MV-4-11 (cell line): ENCODE data around the gene B3GAT1.
"Not testable (repeated sequence)": the region's sequence is repeated elsewhere in the genome, so short reads cannot be mapped to it uniquely, and the experiment has no call there.

Experiments used
- DNase-seq: peaks from one replicate; lab custom pipeline; 2025; lab: John Stamatoyannopoulos, UW

Gene B3GAT1, protein sequence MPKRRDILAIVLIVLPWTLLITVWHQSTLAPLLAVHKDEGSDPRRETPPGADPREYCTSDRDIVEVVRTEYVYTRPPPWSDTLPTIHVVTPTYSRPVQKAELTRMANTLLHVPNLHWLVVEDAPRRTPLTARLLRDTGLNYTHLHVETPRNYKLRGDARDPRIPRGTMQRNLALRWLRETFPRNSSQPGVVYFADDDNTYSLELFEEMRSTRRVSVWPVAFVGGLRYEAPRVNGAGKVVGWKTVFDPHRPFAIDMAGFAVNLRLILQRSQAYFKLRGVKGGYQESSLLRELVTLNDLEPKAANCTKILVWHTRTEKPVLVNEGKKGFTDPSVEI

DNA sequence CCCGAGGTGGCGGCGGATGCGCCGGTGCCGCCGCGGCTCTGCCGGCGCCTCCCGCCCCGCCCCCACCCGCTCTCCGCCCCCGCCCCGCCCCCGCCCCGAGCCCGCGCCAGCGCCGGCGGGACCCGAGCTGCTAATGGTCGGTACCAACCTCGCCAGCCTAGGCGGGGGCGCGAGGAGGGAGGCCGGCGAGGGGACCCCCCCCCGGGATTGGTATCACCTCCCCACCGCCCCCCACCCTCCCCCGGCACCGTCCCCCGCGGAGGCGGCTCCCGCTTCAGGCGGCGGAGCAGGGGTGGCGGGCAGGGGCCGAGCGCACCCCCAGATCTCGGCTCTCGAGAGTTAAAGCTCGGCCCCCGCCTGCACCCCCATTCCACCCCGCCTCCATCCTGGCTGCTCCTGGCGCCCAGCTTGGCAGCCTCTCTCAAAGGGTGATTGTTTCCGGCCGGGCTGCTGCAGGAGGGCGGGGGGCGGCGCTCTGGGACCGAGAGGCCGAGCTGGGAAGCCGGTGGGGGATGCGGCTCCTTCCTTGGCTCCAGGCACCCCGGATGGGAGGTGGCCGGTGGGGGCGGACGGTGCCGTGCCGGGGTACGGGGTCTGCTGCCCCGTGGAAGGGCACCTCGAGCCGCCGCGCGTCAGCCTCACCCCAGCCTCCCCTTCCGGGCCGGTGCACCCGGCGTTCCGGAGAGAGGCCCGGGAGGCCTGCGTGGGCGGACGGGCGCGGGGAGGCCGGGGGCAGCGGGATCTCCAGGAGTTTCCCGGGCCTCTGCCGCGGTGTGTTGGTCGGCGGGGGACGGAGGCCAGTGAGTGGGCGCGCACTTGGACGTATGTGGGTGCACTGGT is at the start of gene B3GAT1:
Gene B3GAT1 (minus strand): TSS at position 40 of the 840 bp plus-strand sequence. CDS start 24,583 bp downstream, outside the sequence.
- DNase-seq, result no peak

DNA sequence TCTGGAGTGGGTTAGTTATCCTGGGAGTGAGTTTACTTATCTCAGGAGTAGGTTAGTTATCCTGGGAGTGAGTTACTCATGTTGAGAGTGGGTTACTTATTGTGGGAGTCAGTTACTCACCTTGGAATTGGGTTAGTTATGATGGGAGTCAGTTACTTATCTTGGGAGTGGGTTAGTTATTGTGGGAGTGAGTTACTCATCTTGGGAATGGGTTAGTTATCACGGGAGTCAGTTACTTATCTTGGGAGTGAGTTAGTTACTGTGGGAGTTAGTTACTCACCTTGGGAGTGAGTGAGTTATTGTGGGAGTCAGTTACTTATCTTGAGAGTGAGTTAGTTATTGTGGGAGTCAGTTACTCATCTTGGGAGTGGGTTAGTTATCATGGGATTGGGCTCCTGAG is 49.6 kb upstream of the B3GAT1 start:
- DNase-seq, result no peak

DNA sequence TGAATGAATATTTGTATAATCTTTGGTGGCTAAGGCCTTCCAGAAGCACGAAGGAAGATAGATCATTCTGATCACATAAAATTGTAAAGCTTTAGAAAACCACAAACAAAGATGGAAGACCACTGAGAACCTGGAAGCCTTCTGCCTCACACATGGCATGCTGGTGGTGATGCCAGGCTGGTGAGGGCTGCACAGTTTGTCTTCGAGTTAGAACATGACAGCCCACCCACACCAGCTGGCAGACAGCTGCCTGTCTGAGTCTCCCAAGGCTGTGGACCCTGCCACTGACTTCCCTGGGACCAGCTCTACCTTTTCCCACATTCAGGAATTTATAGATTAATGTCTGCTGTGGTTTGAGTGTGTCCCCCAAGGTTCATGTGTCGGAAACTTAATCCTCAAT is 48.8 kb upstream of the B3GAT1 start:
- no peak for DNase-seq

DNA sequence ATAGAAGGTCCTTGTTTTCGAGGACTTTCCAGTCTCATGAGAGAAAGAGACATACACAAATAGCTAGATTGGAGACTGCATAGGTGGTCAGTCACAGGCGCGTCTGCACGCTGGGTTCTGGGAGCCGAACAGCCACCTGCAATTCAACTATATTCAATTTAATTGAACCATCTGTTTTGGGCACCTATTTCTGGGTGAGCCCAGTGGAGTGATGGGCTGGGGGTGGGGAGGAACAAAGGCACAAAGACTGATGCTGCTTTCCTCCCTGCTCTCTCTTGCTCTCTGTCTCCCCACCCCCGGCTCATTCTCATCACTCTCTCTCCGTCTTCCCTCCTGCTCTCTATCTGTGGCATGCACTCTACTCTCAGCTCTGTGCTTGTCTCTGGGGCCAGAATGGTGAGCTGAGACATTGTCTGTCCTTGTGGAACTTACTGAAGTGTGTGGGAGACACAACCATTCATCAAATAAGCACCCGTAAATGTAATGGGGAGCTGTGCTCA is 48.1 kb upstream of the B3GAT1 start:
- no peak for DNase-seq

DNA sequence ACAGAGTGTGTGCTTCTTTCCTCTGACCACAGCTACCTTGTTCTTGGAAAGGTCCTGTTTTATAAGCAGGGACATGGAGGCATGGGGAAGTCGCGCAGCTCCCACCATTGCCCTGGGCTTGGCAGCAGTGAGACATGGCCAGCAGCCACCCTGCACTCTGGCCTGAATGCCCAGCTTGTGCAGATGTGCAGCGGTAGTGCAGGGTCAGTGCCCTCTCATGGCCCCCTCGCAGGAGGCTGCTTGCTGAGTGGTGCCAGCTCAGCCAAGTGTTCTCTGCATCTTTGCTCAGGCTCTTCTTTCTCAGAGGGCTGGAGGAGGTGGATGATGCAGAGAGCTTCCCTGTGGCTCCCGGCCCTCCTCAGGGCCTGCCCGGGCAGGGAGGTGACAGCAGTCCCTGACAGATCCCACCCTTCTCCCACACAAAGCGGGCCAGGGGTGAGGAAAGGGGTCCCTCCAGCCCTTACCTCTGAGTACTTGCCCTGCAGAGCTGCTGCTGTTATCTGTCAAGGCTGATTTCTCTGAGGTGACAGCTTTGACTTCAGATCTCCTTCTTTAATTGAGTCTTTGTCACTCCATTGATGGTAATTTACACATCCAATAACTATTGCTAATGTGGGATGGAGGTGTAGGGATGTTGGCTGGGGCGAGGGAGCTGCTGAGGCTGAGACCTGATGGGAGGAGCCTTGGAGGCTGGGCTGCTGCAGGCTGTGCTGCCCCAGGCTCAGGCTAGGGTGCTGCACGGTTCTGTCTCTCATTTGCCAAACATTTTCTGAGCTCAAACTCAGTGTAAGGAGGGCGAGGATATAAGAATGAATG is 47.4 kb upstream of the B3GAT1 start:
- DNase-seq, result no peak

DNA sequence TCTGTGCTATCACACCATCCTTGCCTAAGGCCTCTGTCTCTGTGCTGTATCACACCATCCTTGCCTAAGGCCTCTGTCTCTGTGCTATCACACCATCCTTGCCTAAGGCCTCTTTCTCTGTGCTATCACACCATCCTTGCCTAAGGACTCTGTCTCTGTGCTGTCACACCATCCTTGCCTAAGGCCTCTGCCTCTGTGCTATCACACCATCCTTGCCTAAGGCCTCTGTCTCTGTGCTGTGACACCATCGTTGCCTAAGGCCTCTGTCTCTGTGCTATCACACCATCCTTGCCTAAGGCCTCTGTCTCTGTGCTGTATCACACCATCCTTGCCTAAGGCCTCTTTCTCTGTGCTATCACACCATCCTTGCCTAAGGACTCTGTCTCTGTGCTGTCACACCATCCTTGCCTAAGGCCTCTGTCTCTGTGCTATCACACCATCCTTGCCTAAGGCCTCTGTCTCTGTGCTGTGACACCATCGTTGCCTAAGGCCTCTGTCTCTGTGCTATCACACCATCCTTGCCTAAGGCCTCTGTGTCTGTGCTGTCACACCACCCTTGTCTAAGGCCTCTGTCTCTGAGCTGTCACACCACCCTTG is 45.5 kb upstream of the B3GAT1 start:
- DNase-seq, result not testable (repeated sequence)

DNA sequence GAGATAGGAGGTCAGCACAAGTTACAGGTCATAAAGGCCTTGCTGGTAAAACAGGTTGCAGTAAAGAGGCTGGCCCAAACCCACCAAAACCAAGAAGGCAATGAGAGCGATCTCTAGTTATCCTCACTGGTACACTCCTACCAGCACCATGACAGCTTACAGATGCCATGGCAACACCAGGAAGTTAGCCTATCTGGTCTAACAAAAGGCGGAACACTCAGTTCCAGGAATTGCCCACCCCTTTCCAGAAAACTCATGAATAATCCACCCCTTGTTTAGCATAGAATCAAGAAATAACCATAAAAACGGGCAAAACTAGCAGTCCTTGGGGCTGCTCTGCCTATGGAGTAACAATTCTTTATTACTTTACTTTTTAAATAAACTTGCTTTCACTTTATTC is 43.5 kb upstream of the B3GAT1 start:
- no peak for DNase-seq

DNA sequence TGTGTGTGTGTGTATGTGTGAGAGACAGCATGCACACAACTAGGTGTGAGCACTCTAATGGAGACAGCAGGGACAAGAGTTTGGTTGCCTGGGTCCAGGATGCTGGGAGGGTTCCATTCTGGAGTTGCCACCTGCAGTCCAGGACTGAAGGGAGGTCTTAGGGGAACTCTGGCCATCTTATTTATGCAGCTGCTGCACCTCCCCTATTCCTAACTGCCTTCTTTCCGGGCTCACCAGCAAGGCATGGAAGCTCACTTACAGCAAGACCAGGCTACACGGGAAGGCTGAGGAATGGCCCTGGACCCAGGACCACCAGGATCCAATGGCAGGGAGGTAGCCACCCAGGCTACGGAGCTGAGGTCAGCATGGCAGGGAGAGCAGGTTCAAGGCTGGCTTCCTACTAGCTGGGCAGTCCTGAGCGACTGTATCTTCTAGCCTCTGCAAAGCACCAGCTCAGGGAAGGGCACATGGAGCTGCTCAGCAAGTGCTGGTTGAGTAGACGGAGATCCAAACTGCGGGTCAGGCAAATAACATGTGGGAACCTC is 42.2 kb upstream of the B3GAT1 start:
- DNase-seq, result no peak

DNA sequence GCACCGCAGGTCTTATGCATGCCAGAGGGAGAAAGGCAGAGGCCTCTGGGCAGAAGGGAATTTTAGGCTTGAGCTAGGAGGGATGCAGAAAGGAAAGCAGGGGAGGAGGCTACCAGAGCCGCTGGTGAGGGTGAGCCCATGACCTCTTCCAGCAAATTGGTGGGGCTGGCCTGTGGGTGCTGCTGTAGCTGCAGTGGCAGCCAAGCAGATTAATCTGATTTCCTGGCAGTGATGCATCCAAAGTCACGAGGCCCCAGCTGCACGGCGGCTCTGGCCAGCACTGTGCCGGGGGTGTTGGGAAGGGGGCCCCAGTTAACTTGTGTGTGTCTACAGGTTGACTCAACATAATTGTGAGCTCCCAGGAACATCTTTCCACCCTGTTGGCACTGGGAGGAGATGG is 41.4 kb upstream of the B3GAT1 start:
- DNase-seq, result no peak

DNA sequence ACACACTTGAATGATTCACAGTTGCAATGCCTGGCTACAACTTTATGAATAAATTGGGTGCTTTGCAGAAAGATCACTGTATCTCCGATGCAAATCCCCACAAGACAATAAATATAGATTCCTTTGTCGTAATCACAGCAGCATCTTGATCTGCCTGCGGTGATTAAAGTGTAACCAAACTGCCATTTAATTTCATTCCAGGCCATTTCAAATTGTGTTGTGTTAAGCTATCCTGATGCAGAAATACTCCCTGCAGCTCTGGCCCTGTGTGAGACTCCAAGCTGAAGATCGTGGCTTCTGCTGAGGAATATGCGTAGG is 40.8 kb upstream of the B3GAT1 start:
- no peak for DNase-seq

DNA sequence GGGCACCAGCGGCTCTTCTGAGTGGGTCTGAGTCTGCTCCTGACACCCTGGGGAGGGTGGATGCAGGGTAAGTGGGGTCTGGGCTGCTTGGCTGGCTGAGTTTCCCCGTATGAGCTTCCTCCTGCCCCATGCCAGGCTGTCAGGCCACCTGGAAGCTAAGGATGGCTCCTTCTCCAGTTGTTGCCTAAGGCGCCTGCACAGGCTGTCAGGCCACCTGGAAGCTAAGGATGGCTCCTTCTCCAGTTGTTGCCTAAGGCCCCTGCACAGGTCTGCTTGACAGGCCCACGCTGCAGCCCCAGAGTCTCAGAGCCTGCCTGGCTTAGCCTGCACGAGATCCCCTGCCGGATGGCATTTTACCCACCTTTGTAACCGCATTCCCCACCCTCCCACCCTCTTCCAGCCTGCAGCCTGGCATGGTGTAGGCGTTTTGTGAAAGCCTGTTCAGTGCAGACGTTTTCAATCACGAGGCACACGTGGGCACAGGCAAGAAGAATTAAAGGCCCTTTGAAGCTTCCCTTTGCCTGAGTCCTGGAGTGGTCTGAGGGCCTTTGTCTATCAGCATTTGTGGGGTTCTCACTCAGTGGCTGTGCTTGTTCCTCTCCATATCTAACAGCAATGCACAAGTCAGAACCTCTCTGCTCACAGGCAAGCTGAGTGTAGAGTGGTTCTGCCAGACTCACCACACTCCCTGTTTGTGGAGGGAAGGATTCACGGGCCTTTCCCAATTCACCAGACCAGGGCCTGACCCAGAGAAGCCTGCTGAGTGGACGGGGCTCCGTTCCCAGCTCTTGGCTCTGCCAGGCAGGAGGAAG is 40.2 kb upstream of the B3GAT1 start:
- DNase-seq, result no peak

DNA sequence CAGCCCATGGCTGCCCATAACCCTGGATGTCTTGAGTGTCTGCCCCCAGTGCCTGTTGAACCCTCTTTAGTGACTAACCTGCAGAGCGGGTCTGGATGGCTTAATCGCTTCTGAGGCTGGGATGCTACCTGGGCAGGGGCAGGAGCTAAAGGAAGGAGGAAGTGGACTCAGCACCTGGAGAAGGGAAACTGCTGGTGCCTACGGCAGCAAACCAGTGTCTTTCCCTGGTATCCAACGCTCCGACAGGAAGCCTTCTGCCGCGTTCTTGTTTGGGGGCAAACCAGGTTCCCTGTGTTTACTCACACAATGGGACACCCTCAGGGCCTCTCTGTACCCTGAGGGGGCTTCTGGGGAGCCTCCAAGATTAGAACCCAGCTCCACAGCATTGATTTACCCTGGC is 38.1 kb upstream of the B3GAT1 start:
- DNase-seq, result no peak

DNA sequence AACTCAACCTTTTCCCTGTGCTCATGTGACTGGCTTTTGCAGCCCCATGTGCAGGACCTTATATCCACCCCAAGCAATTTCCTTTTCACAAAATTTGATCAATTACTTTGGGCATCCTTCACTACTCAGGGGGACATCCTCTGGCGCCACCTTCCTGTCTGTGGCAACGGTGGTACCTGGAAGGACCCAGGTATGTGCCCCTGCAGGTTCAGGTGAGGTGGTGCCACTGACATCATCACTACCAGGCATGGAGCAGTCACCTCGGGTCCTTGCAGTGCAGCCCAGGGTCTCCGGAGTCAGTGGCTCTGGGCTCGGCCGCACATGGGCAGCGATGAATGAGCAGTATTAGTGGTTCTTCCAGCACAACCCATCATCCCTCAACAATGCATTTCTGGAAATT is 37.7 kb upstream of the B3GAT1 start:
- no peak for DNase-seq

DNA sequence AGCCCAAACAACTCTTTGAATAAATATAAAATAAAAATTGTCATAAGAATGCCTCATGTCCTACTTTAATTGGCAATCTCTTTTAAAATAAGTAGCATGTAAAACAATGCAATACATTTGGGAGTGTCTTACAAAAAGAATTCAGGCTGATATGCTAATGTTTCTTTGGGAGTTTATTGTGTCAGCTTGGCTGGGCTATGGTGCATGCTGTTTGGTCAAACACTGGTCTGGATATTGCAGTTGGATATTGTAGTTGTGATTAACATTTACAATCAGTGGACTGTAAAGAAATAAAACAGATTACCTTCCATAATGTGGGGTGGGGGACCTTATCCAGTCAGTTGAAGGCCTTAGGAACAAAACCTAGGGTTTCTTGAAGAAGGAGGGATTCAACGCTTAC is 37.0 kb upstream of the B3GAT1 start:
- no peak for DNase-seq

DNA sequence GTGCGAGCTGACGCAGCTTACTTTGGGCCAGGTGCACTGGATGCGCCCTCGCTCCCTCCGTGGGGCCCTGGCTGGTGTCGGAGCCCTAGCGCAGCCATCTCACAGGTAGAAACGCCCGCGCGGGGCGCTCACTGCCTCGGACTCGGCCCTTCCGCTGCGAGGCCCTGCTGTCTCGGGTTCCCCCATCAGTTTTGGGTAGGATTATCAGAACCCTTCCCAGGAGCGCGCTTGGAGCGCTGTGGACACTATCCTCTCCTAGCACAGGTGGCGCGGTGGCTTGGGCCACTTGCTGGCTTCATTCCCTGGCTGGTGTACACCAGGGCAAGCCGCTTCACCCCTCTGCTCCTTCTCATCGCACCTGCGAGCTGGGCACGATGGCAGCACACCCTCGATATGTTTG is 35.7 kb upstream of the B3GAT1 start:
- DNase-seq, result no peak

DNA sequence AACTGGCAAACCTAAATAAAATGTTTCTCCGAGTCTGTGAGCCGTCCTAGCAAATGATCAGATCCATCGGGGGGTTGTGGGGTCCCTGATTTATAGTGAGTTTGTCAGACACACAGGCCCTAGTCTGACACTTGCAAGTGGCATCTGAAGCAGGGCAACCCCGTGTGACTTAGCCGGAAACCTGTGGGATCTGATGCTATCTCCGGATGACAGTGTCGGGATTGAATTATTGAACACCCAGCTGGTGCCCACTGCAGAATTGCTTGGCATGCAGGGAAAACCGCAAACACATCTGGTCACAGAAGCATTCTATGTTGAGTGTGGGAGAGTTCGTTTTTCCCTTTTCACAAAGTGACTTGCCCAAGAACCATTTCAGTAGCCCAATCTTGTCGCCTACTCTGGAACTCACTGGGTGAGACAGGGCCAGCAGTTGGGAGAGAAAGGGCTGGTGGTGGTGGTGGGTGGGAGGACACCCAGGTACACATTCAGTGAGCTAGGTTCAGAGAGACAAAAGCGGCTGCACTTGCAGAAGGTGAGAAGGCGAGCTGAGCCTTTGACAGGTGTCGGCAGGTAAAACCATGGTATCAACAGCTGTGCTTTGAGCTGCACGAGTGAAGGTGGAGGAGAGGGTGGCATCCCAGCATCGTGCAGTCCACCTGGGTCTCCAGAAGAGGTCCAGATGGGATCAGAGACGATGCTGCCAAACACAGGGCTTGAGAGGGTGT is 33.7 kb upstream of the B3GAT1 start:
- no peak for DNase-seq

DNA sequence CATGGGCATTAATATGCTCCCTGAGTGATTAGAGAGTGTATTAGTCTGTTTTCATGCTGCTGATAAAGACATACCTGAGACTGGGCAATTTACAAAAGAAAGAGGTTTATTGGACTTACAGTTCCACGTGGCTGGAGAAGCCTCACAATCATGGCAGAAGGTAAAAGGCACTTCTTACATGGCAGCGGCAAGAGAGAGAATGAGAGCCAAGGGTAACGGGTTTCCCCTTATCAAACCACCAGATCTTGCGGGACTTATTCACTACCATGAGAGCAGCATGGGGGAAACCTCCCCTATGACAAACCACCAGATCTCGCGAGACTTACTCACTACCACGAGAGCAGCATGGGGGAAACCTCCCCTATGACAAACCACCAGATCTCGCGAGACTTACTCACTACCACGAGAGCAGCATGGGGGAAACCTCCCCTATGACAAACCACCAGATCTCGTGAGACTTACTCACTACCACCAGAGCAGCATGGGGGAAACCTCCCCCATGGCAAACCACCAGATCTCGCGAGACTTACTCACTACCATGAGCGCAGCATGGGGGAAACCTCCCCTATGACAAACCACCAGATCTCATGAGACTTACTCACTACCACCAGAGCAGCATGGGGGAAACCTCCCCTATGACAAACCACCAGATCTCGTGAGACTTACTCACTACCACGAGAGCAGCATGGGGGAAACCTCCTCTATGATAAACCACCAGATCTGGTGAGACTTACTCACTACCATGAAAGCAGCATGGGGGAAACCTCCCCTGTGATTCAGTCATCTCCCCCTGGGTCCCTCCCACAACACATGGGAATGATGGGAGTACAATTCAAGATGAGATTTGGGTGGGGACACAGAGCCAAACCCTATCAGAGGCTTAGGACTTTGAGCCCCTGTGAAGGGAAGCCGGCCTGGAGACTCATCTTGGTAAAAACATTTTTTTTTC is 32.4 kb upstream of the B3GAT1 start:
- peak; percentile 12 for DNase-seq

DNA sequence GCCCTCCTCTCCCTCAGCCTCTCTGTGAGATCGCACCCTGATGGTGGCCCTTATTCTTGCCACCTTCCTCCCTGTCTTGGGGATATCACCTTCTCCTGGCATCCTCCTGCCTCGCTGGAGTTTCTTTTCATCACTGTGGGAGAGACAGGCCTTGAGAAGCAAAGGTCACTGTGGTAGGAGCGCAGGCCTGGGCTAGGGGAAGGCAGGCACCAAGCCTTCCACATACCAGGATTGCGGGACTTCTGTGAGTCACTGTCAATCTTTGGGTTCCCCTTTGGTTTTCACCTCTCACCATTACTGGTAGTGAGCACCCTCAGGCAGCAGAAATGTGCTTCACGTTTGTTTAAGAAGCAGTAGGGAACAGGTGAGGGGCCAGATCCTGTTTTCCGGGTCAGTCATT is 31.2 kb upstream of the B3GAT1 start:
- DNase-seq, result no peak

DNA sequence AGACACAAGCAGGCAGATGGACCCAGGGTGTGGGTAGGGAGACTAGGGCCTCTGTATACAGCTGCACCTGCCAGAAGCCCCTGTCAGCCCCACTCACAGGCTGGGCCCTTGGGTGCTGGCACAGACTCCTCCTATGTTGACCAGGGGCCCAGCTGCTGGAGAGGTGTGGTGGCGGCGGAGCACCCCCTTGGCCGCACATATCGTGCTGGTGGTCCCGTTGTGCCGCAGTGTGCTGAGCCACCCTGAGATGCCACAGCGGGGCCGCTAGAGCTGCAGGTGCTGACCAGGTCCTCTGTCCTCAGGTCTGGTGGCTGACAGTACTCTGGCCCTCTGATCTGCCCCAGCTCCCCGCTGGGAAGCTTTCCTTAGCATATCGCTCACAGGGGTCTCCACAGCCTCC is 30.2 kb upstream of the B3GAT1 start:
- no peak for DNase-seq
